Measurements from ENCODE around the gene NMNAT2. TPM values are rescaled to one million over a fixed set of nuclear protein-coding genes. Genes with fewer than 3 reads are reported as not detected.

The NMNAT2 gene
- total and polyA plus RNA-seq, 2 of the 8 experiments (the other 6 are each of a cell fraction or from before 2014, with no cell fraction given), result 6.5 to 20.9 TPM

- TF ChIP-seq CHD7 (IDR thresholded peaks at IDR 0.05; ENCODE audit: insufficient replicate concordance, low read length) (no peak), POLR2A (IDR thresholded peaks at IDR 0.05; ENCODE audit: control extremely low read depth in 1 of 2, low read depth in 2 of 2, low read length in 2 of 2) (no peak), GABPA (IDR thresholded peaks at IDR 0.05; ENCODE audit: borderline replicate concordance, insufficient read depth, low read length) (no peak), JUN (IDR thresholded peaks at IDR 0.05; ENCODE audit: low read depth, low read length) (no peak), EZH2 (IDR thresholded peaks at IDR 0.05; ENCODE audit: low read depth, low read length, severe bottlenecking) (no peak), SIX5 (IDR thresholded peaks at IDR 0.05; ENCODE audit: low read depth, low read length) (no peak), RAD21 (IDR thresholded peaks at IDR 0.05 in 1 of 2, conservative IDR thresholded peaks at IDR 0.05 in 1 of 2; ENCODE audit: low read depth in 2 of 2, low read length in 2 of 2) (no peak), EP300 (IDR thresholded peaks at IDR 0.05; ENCODE audit: borderline replicate concordance in 1 of 2, low read depth in 2 of 2, low read length in 2 of 2) (no peak), BRCA1 (IDR thresholded peaks at IDR 0.05; ENCODE audit: low read depth, low read length) (no peak), NRF1 (IDR thresholded peaks at IDR 0.05; ENCODE audit: low read depth, low read length) (no peak), CHD1 (IDR thresholded peaks at IDR 0.05; ENCODE audit: low read depth, low read length) (no peak), SUZ12 (IDR thresholded peaks at IDR 0.05; ENCODE audit: low read length) (no peak)
Observed at GRCh38 chr1:183466781-183467180, 48.6 kb upstream of the NMNAT2 start (continued).
